C4-2B (cell line): ENCODE data around the gene SLC6A11.

Source experiments
- ZFX ChIP-seq: fragments of 450-650 bp; IDR thresholded peaks from 2 replicates; pipeline ENCODE4 v1.6.1; 2017
- TF ChIP-seq, protein P1 (sequence below): fragments of 450-650 bp; conservative IDR thresholded peaks from 2 replicates; pipeline ENCODE4 v1.5.1; 2017; ENCODE audit warnings: mild to moderate bottlenecking

DNA sequence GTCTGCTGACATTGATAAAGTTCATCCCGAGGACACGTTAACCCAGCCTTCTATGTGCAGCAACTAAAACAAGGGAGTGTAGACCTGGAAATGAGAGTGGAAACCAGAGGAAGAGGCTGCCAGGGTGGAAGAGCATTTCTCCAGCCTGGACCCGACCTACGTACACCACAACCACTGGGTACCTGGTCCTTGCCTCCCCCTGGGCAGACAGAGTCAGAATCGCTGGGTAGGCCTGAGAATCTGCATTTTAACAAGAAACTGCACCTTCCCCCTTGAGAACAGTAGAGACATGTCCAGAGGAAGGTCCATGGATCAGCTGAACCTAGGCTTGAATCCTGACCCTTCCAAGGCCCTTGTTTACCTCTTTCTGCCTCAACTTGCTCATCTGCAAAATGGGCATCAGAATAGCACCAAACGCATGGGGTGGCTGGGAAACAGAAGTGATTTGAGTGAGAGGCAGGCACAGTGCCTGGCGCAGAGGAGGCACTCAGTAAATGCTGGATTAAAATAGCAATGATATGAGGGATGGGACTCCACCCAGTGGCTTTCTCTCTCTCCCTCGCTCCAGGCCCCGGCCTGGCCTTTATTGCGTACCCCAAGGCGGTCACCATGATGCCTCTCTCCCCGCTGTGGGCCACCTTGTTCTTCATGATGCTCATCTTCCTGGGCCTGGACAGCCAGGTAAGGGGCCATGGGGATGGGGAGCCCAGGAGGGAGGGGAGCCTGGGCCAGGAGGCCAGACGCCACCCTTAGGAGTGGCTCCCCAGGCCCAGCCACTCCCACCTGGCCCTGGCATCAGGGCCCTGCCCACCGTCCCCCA lies 109.6 kb downstream of the SLC6A11 start:
- TF ChIP-seq, protein P1, sequence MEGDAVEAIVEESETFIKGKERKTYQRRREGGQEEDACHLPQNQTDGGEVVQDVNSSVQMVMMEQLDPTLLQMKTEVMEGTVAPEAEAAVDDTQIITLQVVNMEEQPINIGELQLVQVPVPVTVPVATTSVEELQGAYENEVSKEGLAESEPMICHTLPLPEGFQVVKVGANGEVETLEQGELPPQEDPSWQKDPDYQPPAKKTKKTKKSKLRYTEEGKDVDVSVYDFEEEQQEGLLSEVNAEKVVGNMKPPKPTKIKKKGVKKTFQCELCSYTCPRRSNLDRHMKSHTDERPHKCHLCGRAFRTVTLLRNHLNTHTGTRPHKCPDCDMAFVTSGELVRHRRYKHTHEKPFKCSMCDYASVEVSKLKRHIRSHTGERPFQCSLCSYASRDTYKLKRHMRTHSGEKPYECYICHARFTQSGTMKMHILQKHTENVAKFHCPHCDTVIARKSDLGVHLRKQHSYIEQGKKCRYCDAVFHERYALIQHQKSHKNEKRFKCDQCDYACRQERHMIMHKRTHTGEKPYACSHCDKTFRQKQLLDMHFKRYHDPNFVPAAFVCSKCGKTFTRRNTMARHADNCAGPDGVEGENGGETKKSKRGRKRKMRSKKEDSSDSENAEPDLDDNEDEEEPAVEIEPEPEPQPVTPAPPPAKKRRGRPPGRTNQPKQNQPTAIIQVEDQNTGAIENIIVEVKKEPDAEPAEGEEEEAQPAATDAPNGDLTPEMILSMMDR = no peak
- TF ChIP-seq ZFX = no peak
